Fibroblast of skin of right quadriceps (primary cell): ENCODE results near the gene FGD4.

ENCODE experiments used
- DNase-seq: peaks from one replicate; pipeline ENCODE4 v3.0.0-alpha.2; 2013

Gene FGD4

DNA sequence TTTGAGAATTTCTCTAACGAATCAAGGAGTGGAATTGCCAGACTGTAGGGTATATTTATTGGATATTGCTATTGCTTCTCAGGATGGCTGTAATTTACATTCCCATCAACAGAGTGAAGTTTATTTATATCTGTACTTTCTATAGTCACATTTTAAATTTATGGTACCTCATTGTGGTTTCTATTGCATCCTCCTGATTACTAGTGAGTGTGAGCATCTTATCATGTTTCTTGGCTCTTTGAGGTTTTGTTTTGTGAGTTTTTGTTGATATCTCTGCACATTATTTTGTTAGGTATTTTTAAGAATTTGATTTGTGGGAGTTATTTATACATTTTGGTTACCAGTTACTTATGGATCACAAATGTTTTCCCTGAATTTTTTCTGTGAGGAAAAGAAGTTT is 293.7 kb downstream of the FGD4 start:
- no peak for DNase-seq
